Karpas-422 (cell line): ENCODE results near the gene PRX. TPM values are rescaled to one million over a fixed set of nuclear protein-coding genes. Genes with fewer than 3 reads are reported as not detected.
"Not testable (repeated sequence)": the region's sequence is repeated elsewhere in the genome, so short reads cannot be mapped to it uniquely, and the experiment has no call there.

ENCODE experiments used
- DNase-seq: peaks from one replicate; pipeline ENCODE4 v3.0.0-alpha.2; 2015
- H2AFZ ChIP-seq: fragments of 200-600 bp; sonication (generic); 2 replicates; pipeline ENCODE4 v1.6.1; 2014; ENCODE audit warnings: antibody characterized with exemption, low read length, mixed read lengths
- H3K27ac ChIP-seq: fragments of 200-600 bp; sonication (generic); 2 replicates; pipeline ENCODE4 v1.5.1; 2014; ENCODE audit warnings: mild to moderate bottlenecking, low read length, moderate library complexity
- H3K27me3 ChIP-seq: fragments of 200-600 bp; sonication (generic); 2 replicates; pipeline ENCODE4 v1.6.1; 2014; ENCODE audit warnings: low read length, mixed read lengths
- H3K36me3 ChIP-seq: fragments of 200-600 bp; sonication (generic); 2 replicates; pipeline ENCODE4 v1.6.1; 2014; ENCODE audit warnings: low read length, mixed read lengths; ENCODE audit not compliant: insufficient read depth
- H3K4me1 ChIP-seq: fragments of 200-600 bp; sonication (generic); 2 replicates; pipeline ENCODE4 v1.6.1; 2014; ENCODE audit warnings: mild to moderate bottlenecking, low read length, mixed read lengths
- H3K4me2 ChIP-seq: fragments of 200-600 bp; sonication (generic); 2 replicates; pipeline ENCODE4 v1.6.1; 2014; ENCODE audit warnings: low read length, low read depth, mild to moderate bottlenecking; ENCODE audit not compliant: poor library complexity, severe bottlenecking
- H3K4me3 ChIP-seq: fragments of 200-600 bp; sonication (generic); 2 replicates; pipeline ENCODE4 v1.5.1; 2014; ENCODE audit warnings: mild to moderate bottlenecking, antibody characterized with exemption, low read length, mixed read lengths
- H3K79me2 ChIP-seq: fragments of 200-600 bp; sonication (generic); 2 replicates; pipeline ENCODE4 v1.6.1; 2014; ENCODE audit warnings: mild to moderate bottlenecking, low read length, mixed read lengths
- H3K9ac ChIP-seq: fragments of 200-600 bp; sonication (generic); 2 replicates; pipeline ENCODE4 v1.6.0; 2014; ENCODE audit warnings: low read length
- H3K9me2 ChIP-seq: fragments of 200-600 bp; sonication (generic), shearing (Covaris generic); replicated peaks from 2 replicates; pipeline ENCODE4 v1.6.0; 2014; ENCODE audit warnings: mild to moderate bottlenecking, low read length, moderate library complexity; ENCODE audit not compliant: insufficient read depth
- H3K9me3 ChIP-seq: fragments of 300-700, 200-600 bp; sonication (generic); 2 replicates; pipeline ENCODE4 v1.6.1; 2014; ENCODE audit warnings: low read length, mixed read lengths
- H4K20me1 ChIP-seq: fragments of 200-600 bp; sonication (generic); 2 replicates; pipeline ENCODE4 v1.6.1; 2014; ENCODE audit warnings: mild to moderate bottlenecking, antibody characterized with exemption, low read length, low read depth; ENCODE audit not compliant: insufficient read depth
- total RNA-seq: library from RNA; depleted of rRNA; stranded (reverse); fragments of >200 nt; shearing (Covaris generic); gene quantifications from 2 replicates; pipeline ENCODE4 v1.2.3, GENCODE V29; 2014; ENCODE audit warnings: low replicate concordance

Gene PRX
- total RNA-seq, 1 experiment from 2014 or later, result 0.56 TPM

DNA sequence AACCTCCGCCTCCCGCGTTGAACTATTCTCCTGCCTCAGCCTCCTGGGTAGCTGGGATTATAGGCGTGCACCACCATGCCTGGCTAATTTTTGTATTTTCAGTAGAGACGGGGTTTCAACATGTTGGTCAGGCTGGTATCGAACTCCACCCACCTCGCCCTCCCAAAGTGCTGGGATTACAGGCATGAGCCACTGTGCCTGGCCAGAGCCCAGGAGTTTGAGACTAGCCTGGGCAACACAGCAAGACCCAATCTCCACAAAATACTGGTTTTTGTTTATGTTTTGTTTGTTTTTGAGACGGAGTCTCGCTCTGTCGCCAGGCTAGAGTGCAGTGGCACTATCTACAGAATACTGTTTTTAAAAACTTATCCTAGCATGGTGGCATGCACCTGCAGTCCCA is 17.1 kb upstream of the PRX start:
- H3K4me1 ChIP-seq, result peaks cover 26% of the 10 kb centered on the region
- H3K27me3 ChIP-seq, H3K79me2 ChIP-seq, H3K4me2 ChIP-seq, H3K4me3 ChIP-seq, H3K9me2 ChIP-seq, H3K9me3 ChIP-seq, H3K27ac ChIP-seq, DNase-seq, H4K20me1 ChIP-seq, H3K36me3 ChIP-seq, H2AFZ ChIP-seq, H3K9ac ChIP-seq: not testable (repeated sequence)

DNA sequence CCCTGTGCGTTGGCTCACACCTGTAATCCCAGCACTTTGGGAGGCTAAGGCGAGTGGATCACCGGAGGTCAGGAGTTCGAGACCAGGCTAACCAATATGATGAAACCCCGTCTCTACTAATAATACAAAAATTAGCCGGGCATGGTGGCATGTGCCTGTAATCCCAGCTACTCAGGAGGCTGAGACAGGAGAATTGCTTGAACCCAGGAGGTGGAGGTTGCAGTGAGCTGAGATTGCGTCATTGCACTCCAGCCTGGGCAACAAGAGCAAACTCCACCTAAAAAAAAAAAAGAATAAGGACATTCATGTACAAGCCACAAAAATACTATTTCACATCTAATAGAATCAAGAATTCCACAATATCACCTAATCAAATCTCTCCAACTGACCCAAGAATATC is 15.0 kb upstream of the PRX start:
- H3K4me3 ChIP-seq, H4K20me1 ChIP-seq, H3K27ac ChIP-seq, H3K9me2 ChIP-seq, H3K4me2 ChIP-seq, H3K9me3 ChIP-seq, DNase-seq, H3K9ac ChIP-seq, H3K27me3 ChIP-seq, H2AFZ ChIP-seq, H3K36me3 ChIP-seq: not testable (repeated sequence)
- peaks cover 10% of the 10 kb centered on the region for H3K79me2 ChIP-seq
- H3K4me1 ChIP-seq, result peaks cover 10% of the 10 kb centered on the region

DNA sequence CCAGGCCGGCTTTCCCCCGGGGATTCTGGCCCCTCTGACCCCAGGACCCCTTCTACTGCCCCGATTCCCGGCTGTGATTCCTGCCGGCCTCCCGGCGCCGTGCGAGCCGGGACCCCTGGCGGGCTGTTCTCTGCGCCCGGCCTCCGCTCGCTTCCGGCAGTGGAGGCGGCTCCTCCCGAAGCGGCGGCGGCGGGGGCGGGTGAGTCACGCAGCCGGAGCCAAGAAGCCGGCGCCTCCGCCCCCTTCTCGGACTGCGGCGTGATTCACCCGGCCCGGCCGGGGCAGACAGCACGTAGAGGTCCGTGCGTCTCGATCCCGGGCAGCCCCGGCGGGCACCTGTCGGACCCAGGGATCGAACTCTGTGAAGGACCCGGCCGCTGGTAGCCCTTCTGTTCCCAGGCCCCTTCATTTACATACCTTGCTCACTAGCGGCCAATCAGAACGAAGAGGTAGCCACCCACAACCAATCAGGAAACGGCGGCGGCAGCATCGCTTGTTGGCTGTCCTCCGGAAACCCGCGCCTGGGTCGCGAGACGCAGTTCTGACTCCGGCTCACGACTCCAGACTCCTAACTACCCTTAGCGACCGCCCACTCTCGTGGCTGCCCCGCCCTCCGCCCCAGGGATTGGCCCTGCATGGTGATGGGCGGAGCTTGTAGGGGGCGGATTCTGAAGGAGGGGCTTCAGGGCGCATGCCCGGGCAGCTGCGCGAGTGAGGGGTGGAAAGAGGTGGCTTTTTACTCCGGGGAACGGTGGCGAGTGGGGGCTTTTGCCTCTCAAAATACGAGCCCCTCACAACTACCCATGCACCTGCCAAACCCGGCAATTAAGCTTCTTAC is 12.5 kb upstream of the PRX start, which contains the start of gene SERTAD1:
Gene SERTAD1, minus strand, starts transcription at position 543 of the 838 bp plus-strand sequence. CDS start 2,446 bp downstream, outside the sequence.
- Histone ChIP-seq H3K4me2 (peak within 1 kb of the TSS; percentile 85), H3K4me3 (peak within 1 kb of the TSS; percentile 77), H4K20me1 (no peaks in the 10 kb centered on the region), H3K9ac (peak within 1 kb of the TSS; percentile 84), H3K79me2 (peaks cover 11% of the 10 kb centered on the region), H2AFZ (peak within 1 kb of the TSS; percentile 22; the same call in 1 of the 2 replicates), H3K9me2 (no peaks in the 10 kb centered on the region), H3K27ac (peak within 1 kb of the TSS; percentile 68), H3K9me3 (no peaks in the 10 kb centered on the region), H3K4me1 (peaks cover 20% of the 10 kb centered on the region), H3K27me3 (no peaks in the 10 kb centered on the region), H3K36me3 (no peaks in the 10 kb centered on the region)
- DNase-seq, result peak; percentile 100

DNA sequence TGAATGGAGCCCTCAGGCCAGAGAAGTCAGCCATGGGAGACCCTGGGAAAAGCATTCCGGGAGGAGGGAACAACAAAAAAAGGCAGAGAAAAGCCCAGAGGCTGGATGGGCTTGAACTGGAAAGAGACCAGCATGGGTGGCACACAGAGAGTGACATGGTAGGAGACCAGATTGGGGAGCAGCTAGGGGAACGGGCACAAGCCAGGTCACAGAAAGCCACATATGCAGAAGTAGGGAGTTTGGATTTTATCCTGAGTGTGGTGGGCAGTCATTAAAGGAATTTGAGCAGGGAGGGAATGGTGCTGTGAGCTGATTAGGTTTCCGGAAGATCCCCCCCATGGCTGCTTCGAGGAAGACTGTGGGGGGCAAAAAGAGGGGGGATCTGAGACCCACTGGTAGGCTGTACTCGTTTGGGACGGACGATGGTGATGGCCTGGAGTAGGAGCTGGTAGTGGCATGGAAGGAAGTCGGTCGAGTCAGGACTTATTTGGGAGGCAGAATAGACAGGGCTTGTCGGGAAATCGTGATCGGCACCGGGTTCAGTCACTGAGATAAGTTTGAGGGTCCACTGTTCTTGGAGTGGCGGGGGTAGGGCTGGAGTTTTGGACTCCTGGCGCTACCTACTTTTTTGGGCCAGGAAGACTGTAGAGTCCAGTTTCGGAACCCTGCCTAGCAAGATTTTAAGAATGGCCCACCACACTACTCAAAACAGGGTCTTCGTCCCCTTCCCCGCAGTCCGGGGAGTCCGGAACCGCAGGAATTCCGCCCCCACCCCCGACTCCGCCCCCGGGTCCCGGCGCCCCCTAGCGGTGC is 11.7 kb upstream of the PRX start:
- no peaks in the 10 kb centered on the region for H3K36me3 ChIP-seq
- peaks cover 20% of the 10 kb centered on the region for H3K4me1 ChIP-seq
- no peaks in the 10 kb centered on the region for H4K20me1 ChIP-seq
- peaks cover 11% of the 10 kb centered on the region for H3K79me2 ChIP-seq
- no peaks in the 10 kb centered on the region for H3K9me3 ChIP-seq
- H3K27ac ChIP-seq, result peak overlapping the region; percentile 68
- H2AFZ ChIP-seq, result peak overlapping the region; percentile 22; the same call in 1 of the 2 replicates
- no peaks in the 10 kb centered on the region for H3K9me2 ChIP-seq
- H3K4me3 ChIP-seq, result peak overlapping the region; percentile 77
- DNase-seq, result peak; percentile 59
- peak overlapping the region; percentile 84 for H3K9ac ChIP-seq
- no peaks in the 10 kb centered on the region for H3K27me3 ChIP-seq
- H3K4me2 ChIP-seq, result peak overlapping the region; percentile 85

DNA sequence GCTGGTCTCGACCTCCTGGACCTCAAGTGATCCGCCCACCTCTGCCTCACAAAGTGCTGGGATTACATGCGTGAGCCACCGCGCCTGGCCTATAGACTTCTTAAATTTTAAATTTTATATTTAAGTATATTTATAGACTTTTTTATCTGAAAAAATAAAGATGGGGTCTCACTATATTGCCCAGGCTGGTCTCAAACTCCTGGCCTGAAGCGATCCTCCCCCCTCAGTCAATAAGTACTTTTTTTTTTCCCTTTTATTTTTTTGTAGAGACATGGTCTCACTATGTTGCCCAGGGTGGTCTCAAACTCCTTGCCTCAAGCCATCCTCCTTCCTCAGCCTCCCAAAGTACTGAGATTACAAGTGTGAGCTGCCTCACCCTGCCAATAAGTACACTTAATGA is 10.8 kb upstream of the PRX start:
- no peak for DNase-seq
- H3K36me3 ChIP-seq, result no peaks in the 10 kb centered on the region
- no peaks in the 10 kb centered on the region for H3K27me3 ChIP-seq
- H3K4me1 ChIP-seq, result peaks cover 20% of the 10 kb centered on the region
- H3K4me3 ChIP-seq, result no peak overlapping the region
- H3K27ac ChIP-seq, result 0 out of 2 replicates have a peak overlapping the region, but pooled peaks have one; percentile 68
- no peak overlapping the region for H2AFZ ChIP-seq
- H3K4me2 ChIP-seq, result peak overlapping the region; percentile 85
- H3K79me2 ChIP-seq, result peaks cover 11% of the 10 kb centered on the region
- H4K20me1 ChIP-seq, result no peaks in the 10 kb centered on the region
- H3K9ac ChIP-seq, result no peak overlapping the region
- H3K9me3 ChIP-seq, result no peaks in the 10 kb centered on the region
- H3K9me2 ChIP-seq, result no peaks in the 10 kb centered on the region

DNA sequence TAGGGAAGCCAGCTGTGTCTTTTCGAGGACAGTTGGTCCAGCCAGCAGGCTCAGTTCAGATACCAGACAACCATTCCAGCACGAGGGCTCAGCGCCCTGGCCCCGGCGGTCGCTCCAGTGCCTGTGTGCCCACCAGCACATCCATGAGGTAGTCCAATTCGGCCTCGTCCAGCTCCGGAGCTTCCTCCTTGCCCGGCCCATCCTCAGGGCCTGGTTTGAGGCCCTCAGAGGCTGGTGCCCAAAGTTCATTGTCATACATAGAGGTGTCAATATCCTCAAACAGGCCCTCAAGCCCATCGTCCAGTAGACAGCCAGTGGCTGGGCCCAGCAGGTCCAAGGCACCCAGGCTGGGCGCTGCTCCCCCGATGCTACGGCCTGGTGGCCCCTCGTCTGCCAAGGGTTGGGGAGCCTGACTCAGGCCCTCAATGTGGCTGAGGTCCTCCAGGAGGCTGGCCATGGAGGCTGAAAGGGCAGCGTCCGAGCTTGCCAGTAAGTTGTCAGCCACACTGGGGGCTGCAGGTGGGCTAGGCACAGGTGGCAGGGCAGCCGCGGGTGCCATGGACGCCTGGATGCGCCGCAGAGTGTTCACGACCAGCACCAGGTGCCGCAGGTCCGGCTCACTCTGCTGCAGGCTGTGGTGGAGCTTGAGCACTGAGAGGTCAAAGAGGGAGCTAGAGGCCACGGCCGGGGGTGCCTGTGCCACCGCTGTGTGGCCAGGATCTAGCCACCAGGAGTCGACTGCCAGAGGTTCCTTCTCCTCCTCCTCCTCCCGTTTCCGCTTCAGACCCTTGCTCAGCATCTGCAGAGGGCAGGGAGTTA is 9.8 kb upstream of the PRX start:
- H2AFZ ChIP-seq, result no peak overlapping the region
- H3K4me1 ChIP-seq, result peaks cover 20% of the 10 kb centered on the region
- no peak overlapping the region for H3K4me3 ChIP-seq
- no peak overlapping the region for H3K9ac ChIP-seq
- H3K27ac ChIP-seq, result no peak overlapping the region
- H4K20me1 ChIP-seq, result no peaks in the 10 kb centered on the region
- no peaks in the 10 kb centered on the region for H3K9me3 ChIP-seq
- no peak for DNase-seq
- H3K79me2 ChIP-seq, result peaks cover 11% of the 10 kb centered on the region
- H3K9me2 ChIP-seq, result no peaks in the 10 kb centered on the region
- no peak overlapping the region for H3K4me2 ChIP-seq
- H3K36me3 ChIP-seq, result no peaks in the 10 kb centered on the region
- H3K27me3 ChIP-seq, result no peaks in the 10 kb centered on the region

DNA sequence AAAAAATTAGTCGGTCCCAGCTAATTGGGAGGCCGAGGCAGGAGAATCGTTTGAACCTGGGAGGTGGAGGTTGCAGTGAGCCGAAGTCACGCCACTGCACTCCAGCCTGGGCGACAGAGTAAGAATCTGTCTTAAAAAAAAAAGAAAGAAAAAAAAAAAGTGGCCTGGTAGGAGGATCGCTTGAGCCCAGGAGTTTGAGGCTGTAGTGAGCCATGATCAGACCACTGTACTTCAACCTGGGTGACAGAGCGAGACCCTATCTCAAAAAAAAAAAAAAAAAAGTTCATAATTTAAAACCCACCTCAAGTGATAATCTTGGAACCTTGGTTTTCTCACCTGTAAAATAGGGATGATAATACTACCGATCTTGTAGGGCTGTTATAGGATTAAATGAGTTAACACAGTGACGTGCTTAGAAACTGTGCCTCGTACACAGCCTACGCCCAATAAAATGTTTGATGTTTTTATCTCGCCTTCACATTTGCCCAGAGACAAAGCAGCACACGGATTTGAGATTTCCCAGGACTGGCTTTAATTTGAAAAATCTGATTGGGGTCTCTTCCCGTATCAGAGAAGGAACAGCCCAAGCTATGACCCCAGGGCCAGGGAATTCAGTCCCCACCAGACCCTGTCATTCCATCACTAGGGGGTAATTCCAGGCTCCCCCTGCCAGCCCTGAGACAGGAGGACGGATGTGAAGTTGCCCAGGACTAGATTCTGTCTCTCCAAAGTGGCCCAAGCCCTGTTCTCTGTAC is 9.0 kb upstream of the PRX start:
- Histone ChIP-seq H3K4me2 (peak overlapping the region; percentile 86), H3K27ac (no peak overlapping the region), H3K9me3 (no peaks in the 10 kb centered on the region), H3K4me1 (peaks cover 20% of the 10 kb centered on the region), H3K9me2 (no peaks in the 10 kb centered on the region), H3K9ac (no peak overlapping the region), H3K36me3 (no peaks in the 10 kb centered on the region), H3K79me2 (peaks cover 11% of the 10 kb centered on the region), H4K20me1 (no peaks in the 10 kb centered on the region), H3K27me3 (no peaks in the 10 kb centered on the region), H2AFZ (no peak overlapping the region), H3K4me3 (no peak overlapping the region)
- DNase-seq, result no peak
